IPS DF 6.9 (cell line): Measurements from ENCODE around the gene COX15.
"Not testable (repeated sequence)": the region's sequence is repeated elsewhere in the genome, so short reads cannot be mapped to it uniquely, and the experiment has no call there.

ENCODE experiments used
- DNase-seq: peaks from one replicate; pipeline ENCODE4 v3.0.0-alpha.2; 2013; ENCODE audit warnings: low read depth, low spot score
- H3K27ac ChIP-seq: one replicate; pipeline ENCODE4 v1.5.1; 2013; ENCODE audit warnings: low read length, control low read depth
- H3K27me3 ChIP-seq: 2 replicates; pipeline ENCODE4 v1.6.1; 2013; ENCODE audit warnings: mild to moderate bottlenecking, low read length; ENCODE audit not compliant: control insufficient read depth, insufficient read depth
- H3K36me3 ChIP-seq: 2 replicates; pipeline ENCODE4 v1.6.1; 2013; ENCODE audit warnings: low read length; ENCODE audit not compliant: control insufficient read depth, insufficient read depth
- H3K4me1 ChIP-seq: 2 replicates; pipeline ENCODE4 v1.6.1; 2013; ENCODE audit warnings: low read length; ENCODE audit not compliant: control insufficient read depth, insufficient read depth
- H3K4me3 ChIP-seq: 2 replicates; pipeline ENCODE4 v1.5.1; 2013; ENCODE audit warnings: mild to moderate bottlenecking, low read length
- H3K9me3 ChIP-seq: 2 replicates; pipeline ENCODE4 v1.6.1; 2013; ENCODE audit warnings: low read length, inconsistent platforms; ENCODE audit not compliant: control insufficient read depth, insufficient read depth
- WGBS: extraction: QIAGEN DNeasy Blood & Tissue Kit; methylation state at CpG from one replicate; pipeline ENCODE4 v1.1.7; 2013; ENCODE audit warnings: mixed read lengths, missing lambda C conversion rate; ENCODE audit not compliant: insufficient read length, insufficient coverage; 5-methylcytosine and 5-hydroxymethylcytosine counted together

The COX15 gene

DNA sequence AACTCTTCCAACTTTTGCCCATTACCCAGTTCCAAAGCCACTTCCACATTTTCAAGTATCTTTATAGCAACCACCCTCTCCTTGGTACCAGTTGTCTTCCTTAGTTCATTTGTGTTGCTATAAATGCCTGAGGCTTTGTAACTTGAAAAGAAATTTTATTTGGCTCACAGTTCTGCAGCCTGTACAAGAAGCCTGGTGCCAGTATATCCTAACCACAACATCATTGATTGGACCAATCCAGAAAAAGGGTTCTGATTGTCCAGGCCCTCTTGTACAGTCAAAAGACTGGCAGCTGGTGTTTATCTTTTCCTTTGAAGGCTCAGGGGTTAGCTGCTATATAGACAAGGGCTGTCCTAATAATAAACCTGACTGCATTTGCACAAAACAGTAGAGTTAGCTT, 29.4 kb upstream of the COX15 start:
- no peaks in the 10 kb centered on the region for H3K9me3 ChIP-seq
- H3K4me3 ChIP-seq: no peak overlapping the region
- H3K27ac ChIP-seq: no peak overlapping the region
- DNase-seq: no peak
- no peaks in the 10 kb centered on the region for H3K27me3 ChIP-seq
- H3K36me3 ChIP-seq: peaks cover 3% of the 10 kb centered on the region; the same call in 1 of the 2 replicates
- H3K4me1 ChIP-seq: no peaks in the 10 kb centered on the region

- H3K36me3 ChIP-seq: peaks cover 5% of the 10 kb centered on the region; the same call in 1 of the 2 replicates
- no peaks in the 10 kb centered on the region for H3K4me1 ChIP-seq
- H3K4me3 ChIP-seq: no peak overlapping the region
- no CpG with 5 or more reads among the region's 1 CpG for WGBS
- H3K27ac ChIP-seq: no peak overlapping the region
- H3K27me3 ChIP-seq: no peaks in the 10 kb centered on the region
- DNase-seq: no peak
- H3K9me3 ChIP-seq: no peaks in the 10 kb centered on the region
Observed at GRCh38 chr10:99760321-99760720, 28.4 kb upstream of the COX15 start.

DNA sequence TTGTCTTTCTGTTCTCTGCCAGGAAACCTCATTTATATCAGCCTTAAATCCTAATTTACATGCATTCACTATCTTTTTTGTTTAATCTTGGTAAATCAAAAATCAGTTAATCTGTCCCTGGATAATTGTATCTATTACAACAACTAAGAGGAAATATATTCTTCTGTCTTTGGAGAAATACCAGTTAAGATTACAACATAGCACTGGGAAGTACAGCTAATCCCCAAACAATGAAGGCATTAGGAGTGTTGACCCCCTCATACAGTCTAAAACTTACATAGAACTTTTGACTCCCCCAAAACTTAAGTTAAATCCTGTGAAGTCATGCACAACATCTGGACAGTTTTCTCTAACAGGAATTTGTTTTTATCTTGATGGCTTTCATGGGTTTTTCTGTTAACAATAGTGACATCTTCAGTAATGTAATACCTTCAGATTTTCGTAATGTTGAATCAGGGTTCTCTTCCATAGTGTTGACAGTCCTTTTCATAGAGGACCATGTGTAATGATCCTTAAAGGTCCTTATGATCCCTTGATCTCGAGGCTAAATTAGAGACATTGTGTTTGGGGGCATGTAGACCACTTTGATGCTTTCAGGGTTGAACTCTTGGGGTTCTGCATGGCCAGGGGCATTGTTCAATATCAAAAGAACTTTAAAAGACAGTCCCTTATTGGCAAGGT, 26.4 kb upstream of the COX15 start:
- Histone ChIP-seq H3K4me3 (no peak overlapping the region), H3K27ac (no peak overlapping the region), H3K27me3 (no peaks in the 10 kb centered on the region), H3K4me1 (no peaks in the 10 kb centered on the region), H3K9me3 (no peaks in the 10 kb centered on the region), H3K36me3 (peaks cover 8% of the 10 kb centered on the region; the same call in 1 of the 2 replicates)
- no peak for DNase-seq
- WGBS: no CpG with 5 or more reads among the region's 2 CpGs

DNA sequence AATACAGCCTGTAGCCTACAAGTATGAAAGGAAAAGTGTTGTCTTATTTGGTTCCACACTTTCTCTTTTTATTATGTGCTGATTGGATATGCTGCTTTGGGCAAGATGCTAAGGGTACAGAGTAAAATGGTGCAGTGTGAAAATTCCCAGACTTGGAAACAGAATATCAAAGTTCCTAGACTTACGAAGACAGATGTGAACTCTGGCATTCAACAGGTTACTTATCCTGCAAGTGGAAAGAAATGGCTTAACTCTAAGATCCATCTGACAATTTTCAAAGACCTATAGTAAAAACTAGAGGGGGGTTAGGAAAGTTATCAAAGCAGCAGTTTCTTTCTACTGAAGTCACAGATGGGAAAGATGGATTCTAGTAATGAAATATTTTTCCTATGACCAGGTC, 24.2 kb upstream of the COX15 start:
- no peak for DNase-seq
- Histone ChIP-seq H3K27me3 (no peaks in the 10 kb centered on the region), H3K9me3 (no peaks in the 10 kb centered on the region), H3K4me1 (no peaks in the 10 kb centered on the region), H3K36me3 (peaks cover 8% of the 10 kb centered on the region; the same call in 1 of the 2 replicates), H3K4me3 (no peak overlapping the region), H3K27ac (no peak overlapping the region)
- WGBS: no CpG with 5 or more reads among the region's 1 CpG

GRCh38 chr10:99754670-99755069, 22.7 kb upstream of the COX15 start:
- H3K4me3 ChIP-seq: no peak overlapping the region
- H3K4me1 ChIP-seq: no peaks in the 10 kb centered on the region
- H3K9me3 ChIP-seq: no peaks in the 10 kb centered on the region
- DNase-seq: no peak
- no peak overlapping the region for H3K27ac ChIP-seq
- H3K36me3 ChIP-seq: peaks cover 8% of the 10 kb centered on the region; the same call in 1 of the 2 replicates
- H3K27me3 ChIP-seq: no peaks in the 10 kb centered on the region
- no CpG with 5 or more reads among the region's 1 CpG for WGBS

DNA sequence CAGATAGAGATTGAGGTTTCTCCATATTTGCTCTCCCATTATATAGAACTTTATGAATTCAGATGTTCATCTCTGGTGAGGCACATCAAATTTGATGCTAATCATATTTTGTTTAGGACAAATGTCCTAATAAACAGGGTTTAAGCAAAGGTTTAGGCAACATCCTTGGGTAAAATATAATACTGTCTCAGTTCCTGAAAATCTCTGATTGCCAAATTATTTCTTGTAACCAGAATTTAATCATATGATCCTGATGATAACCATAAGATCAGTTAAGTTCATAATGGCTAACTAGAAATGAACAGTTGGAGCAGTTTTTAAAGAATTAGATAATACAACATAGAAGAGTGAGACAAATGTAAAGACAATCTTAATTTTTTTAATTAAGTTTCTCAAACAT, 18.7 kb upstream of the COX15 start:
- Histone ChIP-seq H3K36me3 (peaks cover 11% of the 10 kb centered on the region; the same call in 1 of the 2 replicates), H3K4me1 (no peaks in the 10 kb centered on the region)

GRCh38 chr10:99748823-99749451, 17.0 kb upstream of the COX15 start:
- Histone ChIP-seq H3K9me3 (no peaks in the 10 kb centered on the region), H3K4me1 (no peaks in the 10 kb centered on the region), H3K36me3 (peaks cover 10% of the 10 kb centered on the region; the same call in 1 of the 2 replicates), H3K4me3 (no peak overlapping the region), H3K27ac (no peak overlapping the region), H3K27me3 (no peaks in the 10 kb centered on the region; the same call in 1 of the 2 replicates)
- no CpG with 5 or more reads among the region's 2 CpGs for WGBS
- no peak for DNase-seq

More for the DNA sequence above, 18.7 kb upstream of the COX15 start:
- DNase-seq: no peak
- Histone ChIP-seq H3K4me3 (no peak overlapping the region), H3K27ac (no peak overlapping the region), H3K27me3 (no peaks in the 10 kb centered on the region; the same call in 1 of the 2 replicates), H3K9me3 (no peaks in the 10 kb centered on the region)

DNA sequence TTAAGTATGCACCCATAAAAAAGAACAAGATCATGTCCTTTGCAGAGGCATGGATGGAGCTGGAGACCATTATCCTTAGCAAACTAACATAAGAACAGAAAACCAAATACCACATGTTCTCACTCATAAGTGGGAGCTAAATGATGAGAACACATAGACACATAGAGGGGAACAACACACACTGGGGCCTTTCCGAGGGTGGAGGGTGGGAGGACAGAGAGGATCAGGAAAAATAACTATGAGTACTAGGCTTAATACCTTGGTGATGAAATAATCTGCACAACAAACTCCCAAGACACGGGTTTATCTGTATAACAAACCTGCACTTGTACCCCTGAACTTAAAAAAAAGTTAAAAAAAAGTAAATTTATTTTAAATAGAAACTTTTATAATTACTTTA, 14.2 kb upstream of the COX15 start:
- H3K4me1 ChIP-seq, H3K27me3 ChIP-seq, H3K4me3 ChIP-seq, H3K27ac ChIP-seq, DNase-seq, H3K9me3 ChIP-seq: not testable (repeated sequence)
- WGBS: no CpG with 5 or more reads among the region's 2 CpGs
- peaks cover 15% of the 10 kb centered on the region; the same call in 1 of the 2 replicates for H3K36me3 ChIP-seq

DNA sequence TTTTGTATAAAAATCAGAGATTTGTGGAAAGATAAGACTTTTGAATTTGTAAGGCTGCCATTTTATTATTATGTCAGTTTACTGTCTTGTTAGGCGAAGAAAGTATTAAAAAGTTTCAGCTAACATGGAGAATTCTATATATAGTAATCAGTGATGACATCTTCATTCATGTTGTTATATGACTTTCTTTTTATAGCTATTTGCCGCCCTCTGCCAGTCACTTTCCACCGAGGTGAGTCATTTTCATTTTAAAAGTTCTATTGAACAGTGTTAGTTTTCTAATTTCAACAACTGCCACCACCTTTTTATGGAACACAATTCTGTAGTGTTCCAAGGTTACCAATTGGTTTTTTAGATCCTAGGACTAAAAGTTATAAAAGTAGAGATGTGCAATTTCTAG, 11.9 kb upstream of the COX15 start:
- H3K4me1 ChIP-seq: no peaks in the 10 kb centered on the region
- H3K9me3 ChIP-seq: no peaks in the 10 kb centered on the region
- no peaks in the 10 kb centered on the region; the same call in 1 of the 2 replicates for H3K27me3 ChIP-seq
- WGBS: no CpG with 5 or more reads among the region's 3 CpGs
- no peak overlapping the region for H3K27ac ChIP-seq
- H3K4me3 ChIP-seq: no peak overlapping the region
- H3K36me3 ChIP-seq: peaks cover 15% of the 10 kb centered on the region; the same call in 1 of the 2 replicates
- no peak for DNase-seq

DNA sequence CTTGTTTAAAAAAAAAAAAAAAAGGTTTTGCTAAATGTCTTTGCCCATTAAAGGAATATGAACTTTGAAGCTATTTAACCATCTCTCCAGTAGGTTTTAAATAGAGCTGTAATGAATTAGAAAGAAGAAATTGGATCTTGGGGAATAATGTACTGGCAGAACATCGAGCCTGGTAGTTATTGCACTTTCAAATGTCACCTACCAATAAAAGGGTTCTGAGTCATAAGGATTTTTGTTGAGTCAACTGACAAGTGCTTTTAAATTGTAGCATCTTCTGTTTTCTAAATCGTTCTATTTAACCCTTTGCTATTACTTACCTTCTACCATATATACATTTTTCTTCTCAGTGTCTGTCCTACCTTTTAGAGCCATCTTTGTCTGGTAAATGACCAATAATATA, 10.8 kb upstream of the COX15 start:
- Histone ChIP-seq H3K4me3 (no peak overlapping the region), H3K36me3 (peaks cover 15% of the 10 kb centered on the region; the same call in 1 of the 2 replicates), H3K27ac (no peak overlapping the region), H3K4me1 (no peaks in the 10 kb centered on the region), H3K9me3 (no peaks in the 10 kb centered on the region), H3K27me3 (no peaks in the 10 kb centered on the region; the same call in 1 of the 2 replicates)
- WGBS: no CpG with 5 or more reads among the region's 2 CpGs
- DNase-seq: no peak

DNA sequence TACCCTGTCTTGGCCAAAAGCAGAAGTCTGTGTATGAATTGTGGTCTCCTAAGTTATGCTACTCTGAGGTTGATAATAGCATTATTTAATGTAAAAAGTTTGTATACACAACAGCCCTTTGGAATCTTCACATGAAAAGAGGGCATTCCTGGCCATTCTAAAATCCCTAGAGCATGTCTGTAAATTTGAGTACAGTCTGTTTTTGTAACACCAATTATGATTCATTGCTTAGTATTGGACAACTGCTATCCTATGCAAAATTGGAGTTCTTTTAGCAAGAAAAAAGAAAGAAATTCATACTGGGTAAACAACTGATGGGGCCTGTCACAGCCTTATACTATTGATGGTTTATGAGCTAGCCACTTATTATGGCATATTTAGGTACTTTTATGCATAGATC, 10.3 kb upstream of the COX15 start:
- Histone ChIP-seq H3K27me3 (no peaks in the 10 kb centered on the region; the same call in 1 of the 2 replicates), H3K36me3 (peaks cover 14% of the 10 kb centered on the region; the same call in 1 of the 2 replicates), H3K4me1 (no peaks in the 10 kb centered on the region), H3K4me3 (no peak overlapping the region), H3K27ac (no peak overlapping the region), H3K9me3 (no peaks in the 10 kb centered on the region)
- DNase-seq: no peak
